ENCODE results near the gene GLT8D1.

Gene GLT8D1

DNA sequence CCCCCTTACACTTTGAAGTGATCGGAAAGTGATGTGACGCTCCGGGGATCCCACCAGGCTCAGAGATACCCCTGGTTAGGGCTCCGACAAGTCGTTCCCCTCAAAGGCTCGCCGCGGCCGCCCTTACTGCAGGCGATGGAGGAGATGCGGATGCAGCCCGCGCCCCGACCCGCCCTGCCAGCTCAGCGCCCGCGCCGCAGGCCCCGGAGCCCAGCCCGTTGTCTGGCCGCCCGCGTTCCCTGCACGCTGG, 228 bp downstream of the GLT8D1 start:
- Histone ChIP-seq H3K4me3 (ENCODE audit: low read length) (peak overlapping the region; percentile 68), H3K27me3 (ENCODE audit: control insufficient read depth, insufficient read depth, low read length) (no peaks in the 10 kb centered on the region), H3K4me1 (ENCODE audit: control insufficient read depth, insufficient read depth, low read length) (peaks cover 21% of the 10 kb centered on the region), H3K36me3 (ENCODE audit: control insufficient read depth, insufficient read depth, low read length) (no peaks in the 10 kb centered on the region), H3K9ac (ENCODE audit: low read length) (peak overlapping the region; percentile 91), H3K9me3 (ENCODE audit: control insufficient read depth, low read length) (no peaks in the 10 kb centered on the region)

DNA sequence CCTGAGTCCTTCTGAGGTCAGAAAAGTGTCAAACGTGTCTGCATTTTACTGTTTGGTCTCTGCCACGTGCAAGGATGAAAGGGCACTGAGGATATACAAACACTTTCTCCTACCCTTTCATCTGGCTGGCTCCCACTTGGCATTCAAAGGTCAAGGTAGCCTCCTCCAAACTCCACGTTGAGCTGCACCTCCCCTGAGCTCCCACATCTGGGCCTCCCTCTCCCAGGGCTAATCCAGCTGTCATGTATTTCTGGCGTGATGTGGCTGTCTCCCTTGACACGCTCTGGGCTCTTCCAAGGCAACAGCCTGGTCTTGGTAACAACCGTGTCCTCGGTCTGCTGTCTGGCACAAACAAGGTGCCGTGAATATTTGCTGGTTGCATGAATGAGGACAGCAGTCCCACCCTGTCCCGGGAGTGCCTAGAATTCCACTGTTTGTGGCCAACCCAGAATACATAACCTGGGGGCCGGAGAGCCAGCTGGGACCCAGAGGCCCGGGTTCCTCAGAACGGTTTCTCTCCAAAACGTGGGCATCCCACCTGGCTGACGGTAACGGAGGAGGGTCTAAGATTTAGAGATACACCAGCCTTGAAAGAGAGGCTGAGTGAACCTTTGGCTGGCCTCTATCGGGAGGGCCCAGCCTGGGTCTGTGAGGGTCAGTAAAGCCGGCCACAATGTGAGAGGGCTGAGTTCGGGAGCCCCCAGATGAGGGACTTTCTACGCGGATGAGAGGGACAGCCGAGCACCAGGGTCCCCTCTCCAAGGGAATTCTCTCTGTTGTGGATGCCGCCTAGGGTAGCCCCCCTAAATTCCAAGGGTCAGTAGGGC, 767 bp downstream of the GLT8D1 start:
- Histone ChIP-seq H3K9ac (ENCODE audit: low read length) (peak overlapping the region; percentile 91), H3K4me1 (ENCODE audit: control insufficient read depth, insufficient read depth, low read length) (peaks cover 21% of the 10 kb centered on the region), H3K4me3 (ENCODE audit: low read length) (peak overlapping the region; percentile 68), H3K27me3 (ENCODE audit: control insufficient read depth, insufficient read depth, low read length) (no peaks in the 10 kb centered on the region), H3K36me3 (ENCODE audit: control insufficient read depth, insufficient read depth, low read length) (no peaks in the 10 kb centered on the region), H3K9me3 (ENCODE audit: control insufficient read depth, low read length) (no peaks in the 10 kb centered on the region)

GRCh38 chr3:52703341-52703740, 2.2 kb downstream of the GLT8D1 start:
- no peaks in the 10 kb centered on the region for H3K27me3 ChIP-seq (ENCODE audit: control insufficient read depth, insufficient read depth, low read length)
- H3K4me1 ChIP-seq (ENCODE audit: control insufficient read depth, insufficient read depth, low read length): peaks cover 21% of the 10 kb centered on the region
- H3K36me3 ChIP-seq (ENCODE audit: control insufficient read depth, insufficient read depth, low read length): no peaks in the 10 kb centered on the region
- H3K9ac ChIP-seq (ENCODE audit: low read length): no peak overlapping the region
- H3K9me3 ChIP-seq (ENCODE audit: control insufficient read depth, low read length): no peaks in the 10 kb centered on the region
- no peak overlapping the region for H3K4me3 ChIP-seq (ENCODE audit: low read length)

DNA sequence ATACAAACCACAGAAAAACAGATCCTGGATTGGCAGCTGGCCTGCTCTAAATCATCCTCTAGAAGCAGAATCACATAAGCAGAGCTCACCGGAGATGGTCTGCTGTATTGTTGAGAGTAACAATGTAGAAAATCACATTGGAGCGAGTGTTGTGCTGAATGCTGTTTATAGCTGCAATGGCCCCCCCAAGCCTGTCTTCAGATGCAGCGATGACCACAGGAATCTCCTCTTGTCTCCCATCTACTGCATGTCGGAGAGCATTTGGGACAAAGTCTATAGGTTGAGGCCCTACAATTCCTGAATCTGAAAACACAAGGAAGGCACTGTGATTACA, 8.0 kb downstream of the GLT8D1 start:
- H3K9me3 ChIP-seq (ENCODE audit: control insufficient read depth, low read length): no peaks in the 10 kb centered on the region
- no peaks in the 10 kb centered on the region for H3K27me3 ChIP-seq (ENCODE audit: control insufficient read depth, insufficient read depth, low read length)
- H3K4me3 ChIP-seq (ENCODE audit: low read length): no peak overlapping the region
- peaks cover 29% of the 10 kb centered on the region for H3K36me3 ChIP-seq (ENCODE audit: control insufficient read depth, insufficient read depth, low read length)
- H3K4me1 ChIP-seq (ENCODE audit: control insufficient read depth, insufficient read depth, low read length): no peaks in the 10 kb centered on the region
- no peak overlapping the region for H3K9ac ChIP-seq (ENCODE audit: low read length)

DNA sequence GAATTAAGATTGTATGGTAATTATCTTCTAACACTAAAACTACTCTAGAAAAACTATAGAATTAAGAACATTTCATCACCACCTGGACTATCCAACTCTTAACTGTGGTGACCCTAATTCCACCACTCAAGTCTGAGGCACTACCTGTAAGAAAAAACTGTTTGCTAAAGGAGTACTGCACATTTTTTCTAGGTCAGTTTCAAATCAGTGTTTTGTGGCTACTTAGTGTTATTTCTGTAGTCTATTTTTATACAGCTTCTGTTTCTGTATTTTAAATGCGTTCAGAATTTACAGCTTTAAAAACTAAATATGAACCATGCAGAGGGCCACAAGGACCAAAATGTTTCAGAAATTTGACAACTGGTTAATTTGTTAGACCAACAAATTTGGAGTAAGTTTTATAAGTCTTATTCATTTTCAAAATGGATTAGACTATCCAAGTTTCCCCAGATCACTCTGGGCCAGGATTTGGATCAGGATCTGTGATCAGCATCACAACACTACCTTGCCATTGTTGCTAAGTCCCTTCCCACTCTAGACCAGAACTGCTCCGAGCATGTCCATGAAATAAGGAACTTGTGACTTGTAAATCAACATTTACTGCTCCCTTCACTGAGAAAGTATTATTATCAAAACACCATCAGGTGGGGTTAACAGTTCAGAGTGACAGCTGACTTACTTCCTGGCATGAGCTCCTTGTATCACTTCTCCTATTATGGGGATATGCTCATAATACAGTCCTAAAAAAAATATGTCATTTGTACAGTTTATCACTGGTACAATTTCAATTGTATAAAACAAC, 8.6 kb downstream of the GLT8D1 start:
- H3K36me3 ChIP-seq (ENCODE audit: control insufficient read depth, insufficient read depth, low read length): peaks cover 30% of the 10 kb centered on the region

DNA sequence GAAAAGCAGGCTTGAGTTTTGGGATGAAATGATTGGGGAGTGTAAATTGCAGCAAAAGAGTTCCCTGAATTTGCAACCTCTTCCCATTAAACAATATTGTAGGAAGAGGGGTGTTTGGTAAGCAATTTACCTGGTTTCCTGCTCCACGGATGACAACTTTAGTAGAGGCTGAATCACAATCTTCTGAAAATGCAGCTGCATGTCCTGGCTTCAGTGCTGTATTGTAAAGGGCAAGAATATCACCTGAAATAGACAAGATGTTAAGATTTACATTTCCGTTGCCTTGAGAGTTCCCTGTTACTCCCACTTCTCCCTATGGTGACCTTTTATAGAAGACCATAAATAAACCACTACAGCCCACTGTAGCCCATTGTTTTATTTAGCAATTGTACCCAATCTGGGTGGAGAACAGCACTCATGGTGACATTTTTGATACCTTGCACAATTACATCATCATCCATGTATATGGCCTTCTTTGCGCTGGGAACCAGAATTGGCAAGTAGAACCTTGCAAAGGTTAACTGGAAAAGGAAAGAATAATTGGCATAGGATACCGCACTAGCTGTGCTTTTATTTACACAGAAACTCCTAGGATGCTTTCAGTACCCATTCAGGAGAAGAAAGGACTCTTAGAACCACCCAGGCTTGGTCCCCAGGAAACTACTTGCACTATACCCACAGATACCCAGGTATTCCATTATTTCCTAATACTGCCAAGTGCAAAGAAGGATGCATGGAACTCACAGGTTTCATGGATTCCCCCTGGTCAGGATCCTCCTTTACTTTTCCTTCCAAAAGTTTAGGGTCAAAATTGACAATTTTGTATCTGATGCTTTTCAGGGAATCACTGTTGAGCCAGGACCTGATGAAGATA, 9.6 kb downstream of the GLT8D1 start:
- Histone ChIP-seq H3K27me3 (ENCODE audit: control insufficient read depth, insufficient read depth, low read length) (no peaks in the 10 kb centered on the region), H3K4me1 (ENCODE audit: control insufficient read depth, insufficient read depth, low read length) (no peaks in the 10 kb centered on the region), H3K36me3 (ENCODE audit: control insufficient read depth, insufficient read depth, low read length) (peaks cover 30% of the 10 kb centered on the region), H3K9me3 (ENCODE audit: control insufficient read depth, low read length) (no peaks in the 10 kb centered on the region), H3K4me3 (ENCODE audit: low read length) (no peak overlapping the region), H3K9ac (ENCODE audit: low read length) (no peak overlapping the region)

More for the DNA sequence above, 8.6 kb downstream of the GLT8D1 start:
- H3K4me3 ChIP-seq (ENCODE audit: low read length): no peak overlapping the region
- H3K27me3 ChIP-seq (ENCODE audit: control insufficient read depth, insufficient read depth, low read length): no peaks in the 10 kb centered on the region
- no peaks in the 10 kb centered on the region for H3K9me3 ChIP-seq (ENCODE audit: control insufficient read depth, low read length)
- H3K4me1 ChIP-seq (ENCODE audit: control insufficient read depth, insufficient read depth, low read length): no peaks in the 10 kb centered on the region
- no peak overlapping the region for H3K9ac ChIP-seq (ENCODE audit: low read length)

DNA sequence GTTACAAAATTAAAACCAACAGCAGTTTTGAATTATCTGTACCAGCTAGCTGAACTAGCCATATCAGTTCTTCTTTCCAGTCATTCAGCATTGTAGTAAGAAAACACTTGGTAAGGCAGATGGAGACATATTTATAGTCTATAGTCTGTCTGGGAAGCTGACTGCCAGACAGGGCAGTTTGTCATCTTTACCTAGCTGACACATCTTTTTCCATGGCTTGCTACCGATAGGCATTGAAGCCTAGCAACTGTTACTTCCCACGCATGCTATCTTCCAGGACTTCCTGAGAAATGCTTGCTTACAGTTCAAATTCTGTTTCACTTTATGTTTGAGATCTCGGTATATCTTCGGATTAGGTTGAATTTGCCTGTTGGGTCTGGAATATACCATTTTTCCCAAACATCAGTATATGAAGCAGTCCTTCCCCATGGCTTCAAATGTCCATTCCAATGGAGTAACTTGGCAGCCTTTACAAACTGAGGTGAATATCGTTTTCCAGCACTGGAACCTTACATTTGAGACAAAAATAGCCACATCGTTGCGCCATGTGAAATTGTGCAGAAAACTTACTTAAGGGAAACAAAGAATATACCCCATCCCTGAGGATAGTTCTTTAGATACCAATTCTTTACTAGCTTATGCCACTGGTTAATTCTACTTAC, 10.9 kb downstream of the GLT8D1 start:
- Histone ChIP-seq H3K9me3 (ENCODE audit: control insufficient read depth, low read length) (no peaks in the 10 kb centered on the region), H3K4me1 (ENCODE audit: control insufficient read depth, insufficient read depth, low read length) (peaks cover 2% of the 10 kb centered on the region), H3K4me3 (ENCODE audit: low read length) (no peak overlapping the region), H3K36me3 (ENCODE audit: control insufficient read depth, insufficient read depth, low read length) (peaks cover 33% of the 10 kb centered on the region), H3K27me3 (ENCODE audit: control insufficient read depth, insufficient read depth, low read length) (no peaks in the 10 kb centered on the region), H3K9ac (ENCODE audit: low read length) (no peak overlapping the region)

- Histone ChIP-seq H3K4me3 (ENCODE audit: low read length) (no peak overlapping the region), H3K36me3 (ENCODE audit: control insufficient read depth, insufficient read depth, low read length) (peaks cover 34% of the 10 kb centered on the region), H3K9me3 (ENCODE audit: control insufficient read depth, low read length) (no peaks in the 10 kb centered on the region), H3K27me3 (ENCODE audit: control insufficient read depth, insufficient read depth, low read length) (no peaks in the 10 kb centered on the region), H3K4me1 (ENCODE audit: control insufficient read depth, insufficient read depth, low read length) (peaks cover 3% of the 10 kb centered on the region), H3K9ac (ENCODE audit: low read length) (no peak overlapping the region)
Observed at GRCh38 chr3:52693071-52693470, 12.5 kb downstream of the GLT8D1 start.

DNA sequence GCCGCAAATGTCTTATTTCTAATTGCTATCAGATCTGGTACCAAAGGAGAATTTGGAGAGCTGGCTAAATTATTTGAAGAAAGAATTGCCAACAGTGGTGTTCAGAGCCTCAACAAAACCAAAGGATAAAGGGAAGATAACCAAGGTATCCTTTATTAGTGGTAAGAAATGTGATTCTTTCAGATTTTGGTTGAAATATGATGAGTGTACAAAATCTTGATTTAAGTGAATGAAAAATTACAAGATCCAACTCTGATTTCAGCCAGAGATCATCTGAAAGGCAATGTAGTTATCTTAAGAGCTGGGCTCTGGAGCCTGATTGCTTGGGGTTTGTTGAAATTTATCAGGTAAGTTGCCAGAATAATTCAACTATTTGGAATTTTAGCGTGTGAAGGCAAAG, 15.0 kb downstream of the GLT8D1 start:
- H3K4me3 ChIP-seq (ENCODE audit: low read length): no peak overlapping the region
- H3K9me3 ChIP-seq (ENCODE audit: control insufficient read depth, low read length): no peaks in the 10 kb centered on the region
- H3K9ac ChIP-seq (ENCODE audit: low read length): no peak overlapping the region
- peaks cover 28% of the 10 kb centered on the region for H3K36me3 ChIP-seq (ENCODE audit: control insufficient read depth, insufficient read depth, low read length)
- H3K4me1 ChIP-seq (ENCODE audit: control insufficient read depth, insufficient read depth, low read length): peaks cover 18% of the 10 kb centered on the region
- no peaks in the 10 kb centered on the region for H3K27me3 ChIP-seq (ENCODE audit: control insufficient read depth, insufficient read depth, low read length)

GRCh38 chr3:52689151-52689550, 16.4 kb downstream of the GLT8D1 start:
- peaks cover 24% of the 10 kb centered on the region for H3K36me3 ChIP-seq (ENCODE audit: control insufficient read depth, insufficient read depth, low read length)
- peaks cover 22% of the 10 kb centered on the region for H3K4me1 ChIP-seq (ENCODE audit: control insufficient read depth, insufficient read depth, low read length)
- H3K9ac ChIP-seq (ENCODE audit: low read length): no peak overlapping the region
- no peaks in the 10 kb centered on the region for H3K27me3 ChIP-seq (ENCODE audit: control insufficient read depth, insufficient read depth, low read length)
- no peaks in the 10 kb centered on the region for H3K9me3 ChIP-seq (ENCODE audit: control insufficient read depth, low read length)
- no peak overlapping the region for H3K4me3 ChIP-seq (ENCODE audit: low read length)

GRCh38 chr3:52688266-52688665, 17.3 kb downstream of the GLT8D1 start:
- H3K9ac ChIP-seq (ENCODE audit: low read length): peak overlapping the region; percentile 19
- H3K9me3 ChIP-seq (ENCODE audit: control insufficient read depth, low read length): no peaks in the 10 kb centered on the region
- H3K4me3 ChIP-seq (ENCODE audit: low read length): no peak overlapping the region
- H3K36me3 ChIP-seq (ENCODE audit: control insufficient read depth, insufficient read depth, low read length): peaks cover 17% of the 10 kb centered on the region
- peaks cover 22% of the 10 kb centered on the region for H3K4me1 ChIP-seq (ENCODE audit: control insufficient read depth, insufficient read depth, low read length)
- no peaks in the 10 kb centered on the region for H3K27me3 ChIP-seq (ENCODE audit: control insufficient read depth, insufficient read depth, low read length)

All from mucosa of stomach (tissue), 1 donor.